Esophagus squamous epithelium (tissue), 5 donors: Measurements from ENCODE around the gene WDR38. TPM values are rescaled to one million over a fixed set of nuclear protein-coding genes. Genes with fewer than 3 reads are reported as not detected.

Source experiments
- DNase-seq: peaks from one replicate; lab custom pipeline; 2025; lab: John Stamatoyannopoulos, UW
- H3K27ac ChIP-seq, 4 donors: fragments of 200-600 bp; sonication (generic); one replicate each; pipeline ENCODE4 v1.5.1; 2016 to 2019; ENCODE audit warnings: mild to moderate bottlenecking in 1 of 4
- H3K27me3 ChIP-seq, 4 donors: fragments of 200-600 bp; sonication (generic); 1 replicate in 3 of 4; 2 replicates in 1 of 4; pipeline versions ENCODE4 v1.5.1 to v1.6.0; 2017 to 2021; ENCODE audit warnings: antibody characterized with exemption in 1 of 4
- H3K36me3 ChIP-seq, 3 donors: fragments of 200-600 bp; sonication (generic); one replicate each; pipeline ENCODE4 v1.5.1; 2016 to 2019
- H3K4me1 ChIP-seq, 3 donors: fragments of 200-600 bp; sonication (generic); one replicate each; pipeline ENCODE4 v1.5.1; 2017 to 2019
- H3K4me3 ChIP-seq, 4 donors: fragments of 200-600 bp; sonication (generic); 1 replicate in 3 of 4; 2 replicates in 1 of 4; pipeline ENCODE4 v1.5.1; 2016 to 2019; ENCODE audit warnings: mild to moderate bottlenecking in 2 of 4, moderate library complexity in 1 of 4
- H3K9me3 ChIP-seq, 3 donors: fragments of 200-600 bp; sonication (generic); one replicate each; pipeline ENCODE4 v1.5.1; 2016 to 2019
- CTCF ChIP-seq, 6 experiments: fragments of 450-650 bp in 4 of 6; fragments of 200-600 bp in 2 of 6; sonication (generic) in 2 of 6; IDR thresholded peaks; one replicate each; pipeline ENCODE4 v1.5.1; 2016 to 2019; ENCODE audit warnings: antibody characterized with exemption in 6 of 6, mild to moderate bottlenecking in 4 of 6, moderate library complexity in 4 of 6
- POLR2A ChIP-seq, 4 donors: fragments of 450-650 bp; IDR thresholded peaks; one replicate each; pipeline ENCODE4 v1.6.1; 2017; ENCODE audit warnings: antibody characterized with exemption in 4 of 4, mild to moderate bottlenecking in 4 of 4, moderate library complexity in 3 of 4
- WGBS, 2 donors: methylation state at CpG; one replicate each; pipeline ENCODE4 v1.1.5; 2018; 5-methylcytosine and 5-hydroxymethylcytosine counted together
- intact Hi-C: fragments of 100-400 bp; cut with DNase I; formaldehyde crosslinking; loops from one replicate; pipeline ENCODE4 v1.15.0; 2022
- total RNA-seq, 4 donors: library from RNA; depleted of rRNA; stranded (reverse); fragments of >200 nt; gene quantifications; one replicate each; pipeline ENCODE4 v1.1.0, GENCODE V29; 2016
- donor health status: DM: yes; HTN: yes; CAD: no.

Gene WDR38
- total RNA-seq, 4 donors from 2014 or later = not detected

GRCh38 chr9:124869986-124870560 is 16.8 kb downstream of the WDR38 start:
- WGBS, 2 donors = 1 to 5% methylated on average over 7 to 10 of the region's 12 CpGs
- no peaks in the 10 kb centered on the region for H3K27me3 ChIP-seq
- no peaks in the 10 kb centered on the region for H3K9me3 ChIP-seq
- peak overlapping the region; percentile 85 to 100 (median 92) for H3K4me3 ChIP-seq
- H3K27ac ChIP-seq = peak overlapping the region; percentile 96 to 99 (median 98)
- peak; percentile 28 for DNase-seq
- intact Hi-C loops = no loop called here
- H3K4me1 ChIP-seq = peaks cover 30 to 62% (median 46%) of the 10 kb centered on the region in 3 donors
- peaks cover 11 to 20% (median 11%) of the 10 kb centered on the region in 3 donors for H3K36me3 ChIP-seq
- TF ChIP-seq CTCF (IDR thresholded peaks at IDR 0.05) (no peak), POLR2A (IDR thresholded peaks at IDR 0.05) (peak in 1 of 4 donors; percentile 36)

GRCh38 chr9:124870723-124871122 is 17.5 kb downstream of the WDR38 start:
- TF ChIP-seq CTCF (IDR thresholded peaks at IDR 0.05) = no peak
- Histone ChIP-seq H3K9me3 (no peaks in the 10 kb centered on the region), H3K27ac (peak overlapping the region; percentile 96 to 99 (median 98)), H3K27me3 (no peaks in the 10 kb centered on the region), H3K4me3 (peak overlapping the region; percentile 85 to 100 (median 92)), H3K36me3 (peaks cover 17 to 26% (median 18%) of the 10 kb centered on the region in 3 donors), H3K4me1 (peaks cover 30 to 62% (median 46%) of the 10 kb centered on the region in 3 donors)
- DNase-seq = no peak
- 26 to 43% methylated on average over 2 to 3 of the region's 6 CpGs for WGBS, 2 donors
- intact Hi-C loops = no loop called here

- peak overlapping the region; percentile 96 to 99 (median 98) for H3K27ac ChIP-seq
- WGBS, 2 donors = 60 to 65% methylated on average over 10 of the region's 11 CpGs
- H3K4me3 ChIP-seq = peak overlapping the region in 2 of 4 donors; percentile 85 to 87
- peaks cover 22 to 31% (median 22%) of the 10 kb centered on the region in 3 donors for H3K36me3 ChIP-seq
- H3K9me3 ChIP-seq = no peaks in the 10 kb centered on the region
- peaks cover 30 to 62% (median 46%) of the 10 kb centered on the region in 3 donors for H3K4me1 ChIP-seq
- TF ChIP-seq POLR2A (IDR thresholded peaks at IDR 0.05) = no peak
- TF ChIP-seq CTCF (IDR thresholded peaks at IDR 0.05) = no peak
- DNase-seq = no peak
- no peaks in the 10 kb centered on the region for H3K27me3 ChIP-seq
- intact Hi-C loops = no loop called here
Observed at GRCh38 chr9:124871156-124871561, 17.9 kb downstream of the WDR38 start.

GRCh38 chr9:124873664-124874063 is 20.4 kb downstream of the WDR38 start:
- intact Hi-C loops = no loop called here
- WGBS, 2 donors = 69 to 71% methylated on average over 12 to 14 of the region's 14 CpGs

More at GRCh38 chr9:124873664-124874063, 20.4 kb downstream of the WDR38 start:
- H3K4me1 ChIP-seq = peaks cover 30 to 48% (median 37%) of the 10 kb centered on the region in 3 donors
- H3K27ac ChIP-seq = peak overlapping the region; percentile 2 to 98 (median 38)
- DNase-seq = no peak
- H3K27me3 ChIP-seq = no peaks in the 10 kb centered on the region
- H3K9me3 ChIP-seq = no peaks in the 10 kb centered on the region
- H3K36me3 ChIP-seq = peaks cover 31 to 56% (median 33%) of the 10 kb centered on the region in 3 donors
- TF ChIP-seq POLR2A (IDR thresholded peaks at IDR 0.05) (no peak), CTCF (IDR thresholded peaks at IDR 0.05) (no peak)
- H3K4me3 ChIP-seq = no peak overlapping the region
